Ovary (tissue), 3 donors: ENCODE data around the gene SRMS.

Experiments used
- POLR2A ChIP-seq: fragments of 450-650 bp; IDR thresholded peaks from one replicate; pipeline ENCODE4 v1.6.1; 2017; ENCODE audit warnings: antibody characterized with exemption, mild to moderate bottlenecking, moderate library complexity
- TF ChIP-seq, protein P1 (sequence below), 3 donors: fragments of 450-650 bp in 2 of 3; fragments of 200-600 bp in 1 of 3; IDR thresholded peaks; one replicate each; pipeline versions ENCODE4 v1.5.1 to v1.8.0; 2016 to 2022; ENCODE audit warnings: antibody characterized with exemption in 3 of 3, mild to moderate bottlenecking in 1 of 3
- donor health status: DM: no; HTN: no; CAD: no.

DNA sequence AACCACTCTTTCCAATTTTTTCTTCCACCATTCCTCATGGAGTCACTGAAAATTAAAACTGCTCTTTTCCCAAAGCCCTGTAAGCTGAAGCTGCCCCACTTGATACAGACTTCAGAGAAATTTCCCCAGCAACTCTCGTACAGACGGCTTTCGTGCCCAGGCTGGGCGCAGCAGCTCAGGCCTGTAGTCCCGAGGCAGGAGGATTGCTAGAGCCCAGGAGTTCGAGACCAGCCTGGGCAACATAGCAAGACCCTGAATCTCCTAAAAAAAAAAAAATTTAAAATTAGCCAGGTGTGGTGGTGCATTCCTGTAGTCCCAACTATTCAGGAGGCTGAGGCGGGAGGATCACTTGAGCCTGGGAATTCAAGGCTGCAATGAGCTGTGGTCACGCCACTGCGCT, 20.4 kb downstream of the SRMS start:
- TF ChIP-seq, protein P1, sequence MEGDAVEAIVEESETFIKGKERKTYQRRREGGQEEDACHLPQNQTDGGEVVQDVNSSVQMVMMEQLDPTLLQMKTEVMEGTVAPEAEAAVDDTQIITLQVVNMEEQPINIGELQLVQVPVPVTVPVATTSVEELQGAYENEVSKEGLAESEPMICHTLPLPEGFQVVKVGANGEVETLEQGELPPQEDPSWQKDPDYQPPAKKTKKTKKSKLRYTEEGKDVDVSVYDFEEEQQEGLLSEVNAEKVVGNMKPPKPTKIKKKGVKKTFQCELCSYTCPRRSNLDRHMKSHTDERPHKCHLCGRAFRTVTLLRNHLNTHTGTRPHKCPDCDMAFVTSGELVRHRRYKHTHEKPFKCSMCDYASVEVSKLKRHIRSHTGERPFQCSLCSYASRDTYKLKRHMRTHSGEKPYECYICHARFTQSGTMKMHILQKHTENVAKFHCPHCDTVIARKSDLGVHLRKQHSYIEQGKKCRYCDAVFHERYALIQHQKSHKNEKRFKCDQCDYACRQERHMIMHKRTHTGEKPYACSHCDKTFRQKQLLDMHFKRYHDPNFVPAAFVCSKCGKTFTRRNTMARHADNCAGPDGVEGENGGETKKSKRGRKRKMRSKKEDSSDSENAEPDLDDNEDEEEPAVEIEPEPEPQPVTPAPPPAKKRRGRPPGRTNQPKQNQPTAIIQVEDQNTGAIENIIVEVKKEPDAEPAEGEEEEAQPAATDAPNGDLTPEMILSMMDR (IDR thresholded peaks at IDR 0.05): no peak
- no peak for TF ChIP-seq POLR2A
